ENCODE results near the gene SPHK1.

DNA sequence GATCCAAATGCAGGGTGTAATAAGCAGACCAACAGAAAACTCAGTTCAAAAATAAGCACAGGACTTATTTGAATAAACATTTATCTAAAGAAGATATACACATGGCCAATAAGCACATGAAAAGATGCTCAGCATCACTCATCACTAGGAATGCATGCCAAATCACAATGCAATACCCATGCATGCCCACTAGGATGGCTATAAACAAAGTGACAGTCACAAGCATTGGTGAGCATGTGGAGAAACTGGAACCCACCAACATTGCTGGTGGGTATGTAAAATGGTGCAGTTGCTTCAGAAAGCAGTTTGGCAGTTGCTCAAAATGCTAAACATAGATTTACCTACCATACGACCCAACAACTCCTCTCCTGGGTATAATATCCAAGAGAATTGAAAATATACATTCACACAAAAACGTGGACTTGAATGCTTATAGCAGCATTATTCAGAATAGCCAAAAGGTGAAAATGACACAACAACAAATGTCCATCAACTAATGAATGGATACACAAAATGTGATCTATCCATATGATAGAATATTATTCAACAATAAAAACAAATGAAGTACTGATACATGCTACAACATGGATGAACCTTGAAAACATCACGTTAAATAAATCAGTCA is 48.4 kb downstream of the SPHK1 start:
- TF ChIP-seq SNAI2 (CRISPR knock-in tag; IDR thresholded peaks at IDR 0.05) (no peak), ARNTL (CRISPR knock-in tag; IDR thresholded peaks at IDR 0.05; ENCODE audit: borderline replicate concordance, low read depth) (no peak), PATZ1 (CRISPR knock-in tag; IDR thresholded peaks at IDR 0.05; ENCODE audit: borderline replicate concordance) (no peak), OSR1 (CRISPR knock-in tag; IDR thresholded peaks at IDR 0.05) (no peak), TCF4 (CRISPR knock-in tag; IDR thresholded peaks at IDR 0.05; ENCODE audit: borderline replicate concordance) (no peak), ZFP3 (CRISPR knock-in tag; IDR thresholded peaks at IDR 0.05) (no peak), ISL1 (CRISPR knock-in tag; IDR thresholded peaks at IDR 0.05) (no peak), BACH2 (CRISPR knock-in tag; IDR thresholded peaks at IDR 0.05; ENCODE audit: borderline replicate concordance) (no peak), TSHZ2 (CRISPR knock-in tag; IDR thresholded peaks at IDR 0.05) (no peak)

Data from SK-N-SH treated with all-trans-retinoic acid at 6 μM for 48 hours (cell line).